GM12878 (cell line): ENCODE results near the gene STAT3. TPM values are rescaled to one million over a fixed set of nuclear protein-coding genes. Genes with fewer than 3 reads are reported as not detected.

Source experiments
- ATAC-seq: fragments of 200-7000 bp; cut with Tn5 transposase; 3 replicates; pipeline ENCODE4 v1.9.1; 2020; ENCODE audit warnings: mild to moderate bottlenecking, moderate library complexity
- BruUV-seq: library from RNA; stranded (reverse); fragments of 400-500 nt; replicated peaks from 2 replicates; lab custom pipeline; 2021; lab: Mats Ljungman, UMichigan
- CTCF ChIA-PET: fragments of 300-600 bp; sonication (Branson Sonifier 250); formaldehyde crosslinking; extraction: SDS; loops from one replicate; lab custom pipeline; 2021; ENCODE audit warnings: inconsistent platforms; lab: Yijun Ruan, JAX
- POLR2A ChIA-PET: fragments of 350-600 bp; formaldehyde crosslinking; extraction: SDS; loops from one replicate; lab custom pipeline; 2021; ENCODE audit warnings: inconsistent platforms; lab: Charles Lee
- RAD21 ChIA-PET: fragments of 300-600 bp; sonication (Branson Sonifier 250); formaldehyde crosslinking; loops from one replicate; lab custom pipeline; 2023; ENCODE audit warnings: antibody characterized with exemption; ENCODE audit not compliant: unreplicated experiment; lab: Charles Lee
- SMC1A ChIA-PET: fragments of 300-600 bp; sonication (Branson Sonifier 250); formaldehyde crosslinking; loops from one replicate; lab custom pipeline; 2023; ENCODE audit not compliant: unreplicated experiment, uncharacterized antibody; lab: Charles Lee
- DNase-seq: peaks from one replicate; pipeline ENCODE4 v3.0.0-alpha.2; 2011; ENCODE audit warnings: low read depth, low spot score
- FAIRE-seq: peaks from 3 replicates; lab custom pipeline; 2011; peaks lifted over from hg19 to GRCh38; lab: Jason Lieb, UNC
- H2AFZ ChIP-seq: 2 replicates; pipeline ENCODE4 v1.6.0; 2011; ENCODE audit warnings: low read depth, low read length, control low read depth; ENCODE audit not compliant: control insufficient read depth
- H3K27ac ChIP-seq: 2 replicates; pipeline ENCODE4 v1.5.1; 2011; ENCODE audit warnings: control low read depth; ENCODE audit not compliant: control insufficient read depth, insufficient read depth
- H3K27me3 ChIP-seq, 2 experiments: replicated peaks in 1 of 2; 2 replicates each; pipeline versions ENCODE4 v1.6.0 to v1.6.1; 2011; ENCODE audit warnings: low read length in 1 of 2; ENCODE audit not compliant: control insufficient read depth in 2 of 2, insufficient read depth in 2 of 2
- H3K36me3 ChIP-seq, 2 experiments: 2 replicates each; pipeline ENCODE4 v1.5.1; 2011; ENCODE audit warnings: low read length in 1 of 2; ENCODE audit not compliant: control insufficient read depth in 2 of 2, insufficient read depth in 2 of 2
- H3K4me1 ChIP-seq: 2 replicates; pipeline ENCODE4 v1.6.1; 2011; ENCODE audit warnings: mild to moderate bottlenecking, low read length, moderate library complexity, mixed read lengths; ENCODE audit not compliant: control insufficient read depth, insufficient read depth
- H3K4me2 ChIP-seq: 2 replicates; pipeline ENCODE4 v1.6.0; 2011; ENCODE audit warnings: control low read depth; ENCODE audit not compliant: control insufficient read depth, insufficient read depth
- H3K4me3 ChIP-seq: fragments of 200-600 bp; sonication (generic); 2 replicates; pipeline ENCODE4 v1.5.1; 2016
- H3K79me2 ChIP-seq: 2 replicates; pipeline ENCODE4 v1.6.0; 2011; ENCODE audit warnings: low read length; ENCODE audit not compliant: control insufficient read depth, insufficient read depth
- H3K9ac ChIP-seq: 2 replicates; pipeline ENCODE4 v1.8.0; 2011; ENCODE audit warnings: low read length, control low read depth, mixed read lengths; ENCODE audit not compliant: control insufficient read depth, insufficient read depth
- H3K9me3 ChIP-seq: replicated peaks from 3 replicates; pipeline ENCODE4 v1.5.1; 2011; ENCODE audit warnings: mild to moderate bottlenecking, low read length; ENCODE audit not compliant: control insufficient read depth, insufficient read depth
- H4K20me1 ChIP-seq: 2 replicates; pipeline ENCODE4 v1.6.0; 2011; ENCODE audit not compliant: control insufficient read depth, insufficient read depth
- CBFB ChIP-seq: IDR thresholded peaks from 2 replicates; pipeline ENCODE4 v1.6.1; 2016; ENCODE audit warnings: antibody characterized with exemption, low read depth
- CEBPB ChIP-seq, 2 experiments: fragments of 150-350 bp in 1 of 2; IDR thresholded peaks; 2 replicates each; pipeline ENCODE4 v1.6.1; 2012 to 2014; ENCODE audit warnings: low read depth in 2 of 2, low read length in 2 of 2, borderline replicate concordance in 1 of 2, inconsistent platforms in 1 of 2
- JUNB ChIP-seq: IDR thresholded peaks from 2 replicates; pipeline ENCODE4 v1.6.1; 2016; ENCODE audit warnings: antibody characterized with exemption, mild to moderate bottlenecking
- JUND ChIP-seq: IDR thresholded peaks from 2 replicates; pipeline ENCODE4 v1.6.1; 2012; ENCODE audit warnings: low read depth, mild to moderate bottlenecking, low read length, improper control_type of control experiment, moderate library complexity
- KLF5 ChIP-seq: fragments of 450-650 bp; IDR thresholded peaks from 2 replicates; pipeline ENCODE4 v1.6.1; 2014; ENCODE audit warnings: mild to moderate bottlenecking; ENCODE audit not compliant: partially characterized antibody
- PAX8 ChIP-seq: fragments of 450-650 bp; IDR thresholded peaks from 2 replicates; pipeline ENCODE4 v1.6.1; 2017; ENCODE audit warnings: mild to moderate bottlenecking, moderate library complexity
- POLR2A ChIP-seq: IDR thresholded peaks from 2 replicates; pipeline ENCODE4 v1.6.1; 2011; ENCODE audit warnings: low read depth, mild to moderate bottlenecking, low read length
- SREBF1 ChIP-seq: IDR thresholded peaks from 2 replicates; pipeline ENCODE4 v1.6.1; 2012; ENCODE audit warnings: mild to moderate bottlenecking, low read length
- TCF7 ChIP-seq: IDR thresholded peaks from 2 replicates; pipeline ENCODE4 v1.6.1; 2014; ENCODE audit warnings: antibody characterized with exemption, borderline replicate concordance
- WGBS: methylation state at CpG from one replicate; pipeline ENCODE4 v1.1.6; 2016; ENCODE audit warnings: low lambda C conversion rate; ENCODE audit not compliant: insufficient replicate concordance, insufficient coverage; ENCODE audit errors: missing lambda C conversion rate; 5-methylcytosine and 5-hydroxymethylcytosine counted together
- in situ Hi-C: fragments of 300-500 bp; cut with MboI; formaldehyde crosslinking; loops from 9 replicates; pipeline ENCODE4 v1.14.3; 2018; ENCODE audit warnings: mixed read lengths
- intact Hi-C: fragments of 100-400 bp; cut with micrococcal nuclease; formaldehyde crosslinking; loops from one replicate; pipeline ENCODE4 v1.14.2; 2022; ENCODE audit not compliant: unreplicated experiment
- polyA plus RNA-seq, 11 experiments: library from polyadenylated mRNA; depleted of rRNA in 4 of 11; unstranded in 6 of 11; stranded (reverse) in 5 of 11; fragments of >200 nt; fragmentation: Nextera tagmentation in 4 of 11; fragmentation: Illumina TruSeq in 1 of 11; extraction: Ambion mirVana in 4 of 11; extraction: Trizol in 1 of 11; gene quantifications; 1 replicate in 1 of 11; 2 replicates in 10 of 11; pipeline versions ENCODE4 v1.2.1 to v1.2.3, GENCODE V29; 2011 to 2016; ENCODE audit warnings: inconsistent platforms in 2 of 11, missing spikeins in 2 of 11, low read depth in 1 of 11
- total RNA-seq, 4 experiments: library from RNA; depleted of rRNA in 3 of 4; stranded (reverse); fragments of >200 nt in 3 of 4; fragmentation: Illumina TruSeq in 1 of 4; extraction: Trizol in 1 of 4; gene quantifications; 2 replicates each; pipeline versions ENCODE4 v1.2.1 to v1.2.3, GENCODE V29; 2013 to 2021

STAT3 gene
- total and polyA plus RNA-seq, 10 of the 15 experiments (the other 5 are each of a cell fraction or from before 2014, with no cell fraction given), result 18.4 to 96.4 (median 60.9) TPM

GRCh38 chr17:42346481-42346880 is 41.8 kb downstream of the STAT3 start:
- peaks cover 28% of the 10 kb centered on the region for H3K4me1 ChIP-seq
- RAD21 ChIA-PET, result no interaction called here
- FAIRE-seq (no peak), DNase-seq (no peak), ATAC-seq (no peak)
- H3K36me3 ChIP-seq, result peaks cover 0 to 28% of the 10 kb centered on the region in 2 experiments
- CTCF ChIA-PET, result no interaction called here
- H3K27ac ChIP-seq, result no peak overlapping the region
- no peak overlapping the region for H3K4me2 ChIP-seq
- peaks cover 33% of the 10 kb centered on the region for H3K79me2 ChIP-seq
- SMC1A ChIA-PET, result no interaction called here
- BruUV-seq, result no TSS peak
- in situ Hi-C loops (no loop called here), intact Hi-C loops (no loop called here)
- H2AFZ ChIP-seq, result no peak overlapping the region
- H3K4me3 ChIP-seq, result no peak overlapping the region
- no peaks in the 10 kb centered on the region; the same call in 1 of the 2 replicates for H4K20me1 ChIP-seq
- no peaks in the 10 kb centered on the region for H3K27me3 ChIP-seq
- 96% methylated on average over 8 of the region's 8 CpGs for WGBS
- TF ChIP-seq TCF7 (no peak), JUNB (no peak), CEBPB (IDR thresholded peaks at IDR 0.05; ENCODE audit: borderline replicate concordance in 1 of 2, low read depth in 2 of 2, low read length in 2 of 2) (no peak), SREBF1 (no peak), JUND (no peak), POLR2A (no peak), KLF5 (no peak), CBFB (no peak), PAX8 (no peak)
- POLR2A ChIA-PET, result no interaction called here
- no peak overlapping the region for H3K9ac ChIP-seq
- H3K9me3 ChIP-seq, result no peaks in the 10 kb centered on the region
